HL-60 (cell line): ENCODE results near the gene ZNF501.

Experiments used
- DNase-seq, 2 experiments: peaks; one replicate each; pipeline ENCODE4 v3.0.0-alpha.2; 2010 to 2020; ENCODE audit warnings: low read depth in 1 of 2, low spot score in 1 of 2
- H3K27ac ChIP-seq: fragments of 250-450 bp; sonication (Bioruptor Pico); replicated peaks from 2 replicates; pipeline ENCODE4 v1.5.1; 2020; ENCODE audit warnings: mild to moderate bottlenecking, moderate library complexity
- H3K27me3 ChIP-seq: fragments of 250-450 bp; sonication (Bioruptor Pico); 2 replicates; pipeline ENCODE4 v1.5.1; 2021; ENCODE audit warnings: mild to moderate bottlenecking, moderate library complexity; ENCODE audit not compliant: insufficient read depth, poor library complexity, severe bottlenecking
- H3K4me3 ChIP-seq: replicated peaks from 2 replicates; pipeline ENCODE4 v1.5.1; 2011; ENCODE audit warnings: mild to moderate bottlenecking, control low read depth, low read length; ENCODE audit not compliant: insufficient read depth
- GABPA ChIP-seq: IDR thresholded peaks from 2 replicates; pipeline ENCODE4 v1.6.1; 2012; ENCODE audit warnings: low read depth
- POLR2AphosphoS5 ChIP-seq: IDR thresholded peaks from 2 replicates; pipeline ENCODE4 v1.6.1; 2012; ENCODE audit warnings: low read depth
- SPI1 ChIP-seq: IDR thresholded peaks from 2 replicates; pipeline ENCODE4 v1.6.1; 2012; ENCODE audit warnings: low read depth, mild to moderate bottlenecking, borderline replicate concordance
- TF ChIP-seq, protein P1 (sequence below): IDR thresholded peaks from one replicate; pipeline ENCODE4 v1.5.1; 2011; ENCODE audit warnings: low read length, control low read depth, inconsistent platforms; ENCODE audit not compliant: insufficient read depth
- TF ChIP-seq, protein P2 (sequence below): IDR thresholded peaks from 2 replicates; pipeline ENCODE4 v1.6.1; 2012; ENCODE audit warnings: low read depth; ENCODE audit not compliant: insufficient replicate concordance

The ZNF501 gene

DNA sequence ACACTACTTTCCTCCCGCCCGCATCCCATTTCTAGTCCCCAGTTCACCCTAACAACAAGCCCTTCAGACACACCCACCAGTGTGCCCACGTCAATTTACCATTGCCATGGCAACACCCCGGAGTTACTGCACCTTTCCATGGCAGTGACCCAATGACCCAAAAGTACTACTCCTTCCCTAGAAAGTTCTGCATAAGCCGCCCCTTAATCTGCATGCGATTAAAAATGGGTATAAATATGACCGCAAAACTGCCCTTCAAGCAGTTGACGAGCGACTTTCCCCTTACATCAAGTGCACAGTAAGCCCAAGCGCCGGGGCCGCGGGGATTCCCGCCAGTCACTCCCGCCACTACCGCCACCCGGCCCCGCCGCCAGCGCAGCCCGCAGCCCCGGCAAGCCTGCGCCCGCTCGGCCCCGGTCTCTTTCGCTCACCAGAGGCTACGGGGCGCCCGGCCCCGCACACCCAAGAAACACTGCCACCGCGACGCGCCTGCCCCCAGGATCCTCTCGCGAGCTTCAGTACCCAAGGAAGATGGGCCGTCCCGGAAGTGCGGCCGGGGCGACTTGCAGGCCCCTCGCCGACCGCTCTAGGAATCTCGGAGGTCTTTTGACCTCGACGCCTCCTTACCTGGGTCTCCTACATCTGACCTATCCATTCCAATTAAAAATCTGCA is 44.2 kb upstream of the ZNF501 start:
- no peak for DNase-seq
- TF ChIP-seq, protein P1, sequence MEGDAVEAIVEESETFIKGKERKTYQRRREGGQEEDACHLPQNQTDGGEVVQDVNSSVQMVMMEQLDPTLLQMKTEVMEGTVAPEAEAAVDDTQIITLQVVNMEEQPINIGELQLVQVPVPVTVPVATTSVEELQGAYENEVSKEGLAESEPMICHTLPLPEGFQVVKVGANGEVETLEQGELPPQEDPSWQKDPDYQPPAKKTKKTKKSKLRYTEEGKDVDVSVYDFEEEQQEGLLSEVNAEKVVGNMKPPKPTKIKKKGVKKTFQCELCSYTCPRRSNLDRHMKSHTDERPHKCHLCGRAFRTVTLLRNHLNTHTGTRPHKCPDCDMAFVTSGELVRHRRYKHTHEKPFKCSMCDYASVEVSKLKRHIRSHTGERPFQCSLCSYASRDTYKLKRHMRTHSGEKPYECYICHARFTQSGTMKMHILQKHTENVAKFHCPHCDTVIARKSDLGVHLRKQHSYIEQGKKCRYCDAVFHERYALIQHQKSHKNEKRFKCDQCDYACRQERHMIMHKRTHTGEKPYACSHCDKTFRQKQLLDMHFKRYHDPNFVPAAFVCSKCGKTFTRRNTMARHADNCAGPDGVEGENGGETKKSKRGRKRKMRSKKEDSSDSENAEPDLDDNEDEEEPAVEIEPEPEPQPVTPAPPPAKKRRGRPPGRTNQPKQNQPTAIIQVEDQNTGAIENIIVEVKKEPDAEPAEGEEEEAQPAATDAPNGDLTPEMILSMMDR = no peak
- TF ChIP-seq POLR2AphosphoS5 = no peak
- TF ChIP-seq, protein P2, sequence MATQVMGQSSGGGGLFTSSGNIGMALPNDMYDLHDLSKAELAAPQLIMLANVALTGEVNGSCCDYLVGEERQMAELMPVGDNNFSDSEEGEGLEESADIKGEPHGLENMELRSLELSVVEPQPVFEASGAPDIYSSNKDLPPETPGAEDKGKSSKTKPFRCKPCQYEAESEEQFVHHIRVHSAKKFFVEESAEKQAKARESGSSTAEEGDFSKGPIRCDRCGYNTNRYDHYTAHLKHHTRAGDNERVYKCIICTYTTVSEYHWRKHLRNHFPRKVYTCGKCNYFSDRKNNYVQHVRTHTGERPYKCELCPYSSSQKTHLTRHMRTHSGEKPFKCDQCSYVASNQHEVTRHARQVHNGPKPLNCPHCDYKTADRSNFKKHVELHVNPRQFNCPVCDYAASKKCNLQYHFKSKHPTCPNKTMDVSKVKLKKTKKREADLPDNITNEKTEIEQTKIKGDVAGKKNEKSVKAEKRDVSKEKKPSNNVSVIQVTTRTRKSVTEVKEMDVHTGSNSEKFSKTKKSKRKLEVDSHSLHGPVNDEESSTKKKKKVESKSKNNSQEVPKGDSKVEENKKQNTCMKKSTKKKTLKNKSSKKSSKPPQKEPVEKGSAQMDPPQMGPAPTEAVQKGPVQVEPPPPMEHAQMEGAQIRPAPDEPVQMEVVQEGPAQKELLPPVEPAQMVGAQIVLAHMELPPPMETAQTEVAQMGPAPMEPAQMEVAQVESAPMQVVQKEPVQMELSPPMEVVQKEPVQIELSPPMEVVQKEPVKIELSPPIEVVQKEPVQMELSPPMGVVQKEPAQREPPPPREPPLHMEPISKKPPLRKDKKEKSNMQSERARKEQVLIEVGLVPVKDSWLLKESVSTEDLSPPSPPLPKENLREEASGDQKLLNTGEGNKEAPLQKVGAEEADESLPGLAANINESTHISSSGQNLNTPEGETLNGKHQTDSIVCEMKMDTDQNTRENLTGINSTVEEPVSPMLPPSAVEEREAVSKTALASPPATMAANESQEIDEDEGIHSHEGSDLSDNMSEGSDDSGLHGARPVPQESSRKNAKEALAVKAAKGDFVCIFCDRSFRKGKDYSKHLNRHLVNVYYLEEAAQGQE = no peak
- no peak for TF ChIP-seq SPI1
- no peak for TF ChIP-seq GABPA
- no peak overlapping the region for H3K4me3 ChIP-seq
- H3K27me3 ChIP-seq = no peaks in the 10 kb centered on the region
- H3K27ac ChIP-seq = no peak overlapping the region

DNA sequence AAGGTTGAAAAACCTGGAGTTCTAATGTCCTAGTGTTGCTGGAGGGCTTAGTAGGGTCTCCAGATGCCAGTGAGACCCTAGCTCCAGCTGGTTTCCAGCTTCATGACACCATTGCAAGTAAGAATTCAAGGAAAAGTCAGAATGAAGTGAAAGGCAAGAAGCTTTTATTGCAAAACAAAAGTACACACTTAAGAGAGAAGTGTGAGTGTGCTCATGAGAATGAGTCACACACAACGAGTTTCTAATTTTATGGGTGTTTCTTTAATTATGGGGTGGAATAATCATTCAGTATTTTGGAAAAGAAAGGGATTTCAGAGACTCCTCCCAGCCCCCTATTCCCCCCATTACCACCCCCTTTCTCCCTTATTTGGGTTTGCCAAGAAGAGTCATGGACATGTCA is 41.5 kb upstream of the ZNF501 start:
- no peak for DNase-seq
- no peaks in the 10 kb centered on the region for H3K27me3 ChIP-seq
- H3K27ac ChIP-seq = no peak overlapping the region
- TF ChIP-seq, protein P1 = no peak
- TF ChIP-seq POLR2AphosphoS5 = no peak
- TF ChIP-seq GABPA = no peak
- TF ChIP-seq, protein P2 = no peak
- TF ChIP-seq SPI1 = no peak
- no peak overlapping the region for H3K4me3 ChIP-seq

DNA sequence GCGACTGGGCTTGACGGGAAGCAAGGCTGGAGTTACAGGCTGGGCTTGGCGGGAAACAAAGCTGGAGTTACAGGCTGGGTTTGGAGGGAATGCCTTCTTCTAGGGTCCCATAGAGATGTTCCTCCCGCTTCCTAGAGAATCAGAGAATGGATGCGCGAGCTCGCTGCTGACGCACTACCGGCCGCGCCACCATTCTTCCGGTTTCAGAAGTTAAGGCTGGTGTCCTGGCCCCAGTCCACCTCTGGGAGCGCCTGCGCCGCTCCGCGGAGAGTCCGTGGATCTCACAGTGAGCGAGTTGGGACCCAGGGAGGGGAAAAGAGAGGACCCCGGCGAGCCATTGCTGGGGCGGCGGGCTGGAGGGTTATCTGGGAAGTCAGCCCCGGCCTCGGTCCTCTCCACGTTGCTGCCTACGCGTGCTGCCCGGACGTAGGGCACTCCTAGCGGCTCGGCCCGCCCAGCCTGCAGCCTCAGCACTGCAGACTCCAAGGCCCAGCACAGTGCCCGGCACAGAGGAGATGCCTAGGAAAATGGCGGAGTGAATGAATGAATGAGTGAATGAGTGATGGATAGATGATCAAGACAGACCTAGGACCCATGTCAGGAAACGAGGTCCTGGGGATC is 16.9 kb upstream of the ZNF501 start, which contains the start of gene ZNF502:
Gene ZNF502 (plus strand): TSS at position 206 of the 621 bp plus-strand sequence. CDS start 7,602 bp downstream, outside the sequence.
- peak within 1 kb of the TSS; percentile 82 for H3K4me3 ChIP-seq
- H3K27ac ChIP-seq = peak within 1 kb of the TSS; percentile 62
- H3K27me3 ChIP-seq = no peaks in the 10 kb centered on the region
- peak; percentile 55 to 85 for DNase-seq
- TF ChIP-seq POLR2AphosphoS5 (peak; percentile 56; the same call in 1 of the 2 replicates), GABPA (peak; percentile 97)
- TF ChIP-seq, protein P1 = no peak
